ENCODE results near the gene RAE1. TPM values are rescaled to one million over a fixed set of nuclear protein-coding genes. Genes with fewer than 3 reads are reported as not detected.

Gene RAE1
- total RNA-seq, 2 experiments from 2014 or later: 42.7 to 48.9 TPM

Small RNA genes lying within 50 kb of the gene (microRNA-seq; reads per million reads assigned to microRNA genes)
- gene MIR4325 (ENCODE audit: borderline replicate concordance): not detected

Other genes starting within 250 kb of the RAE1 start
- gene BMP7, start 84.6 kb upstream of the RAE1 start, total RNA-seq: under 1 TPM in 1 of 2 experiments, not detected in 1; 0.41 TPM
- not detected for gene SPO11, start 21.5 kb upstream of the RAE1 start, total RNA-seq
- 100 to 1,000 TPM in 1 of 2 experiments, 10 to 100 TPM in 1; 96.5 to 101 TPM for gene RBM38, start 40.1 kb downstream of the RAE1 start, total RNA-seq
- gene CTCFL, start 173.9 kb downstream of the RAE1 start, total RNA-seq: not detected
- not detected for gene PCK1, start 209.9 kb downstream of the RAE1 start, total RNA-seq

All from activated CD4-positive, alpha-beta T cell treated with anti-CD3 and anti-CD28 coated beads for 36 hours (primary cell).